ENCODE results near the gene FAM171A2. TPM values are rescaled to one million over a fixed set of nuclear protein-coding genes. Genes with fewer than 3 reads are reported as not detected.

FAM171A2 gene
- total RNA-seq, 4 donors from 2014 or later: 0.10 to 0.47 (median 0.23) TPM; not detected in 1

GRCh38 chr17:44384281-44384822 lies 20.7 kb upstream of the FAM171A2 start:
- no peak for ATAC-seq
- intact Hi-C loops (cut with DNase I; ENCODE audit: low total_unique reads) (no loop called here), in situ Hi-C loops (cut with MboI; ENCODE audit: low sequenced_read_pairs in 4 of 4) (no loop called here)
- no peak overlapping the region for H3K27ac ChIP-seq
- H3K4me3 ChIP-seq: peak overlapping the region in 2 of 4 donors; percentile 59
- peaks cover 12 to 14% of the 10 kb centered on the region in 2 donors for H3K4me1 ChIP-seq
- no peak for TF ChIP-seq POLR2A (IDR thresholded peaks at IDR 0.05)
- TF ChIP-seq CTCF (IDR thresholded peaks at IDR 0.05 in 4 of 5, conservative IDR thresholded peaks at IDR 0.05 in 1 of 5): no peak
- peaks cover 29 to 42% (median 40%) of the 10 kb centered on the region in 3 donors for H3K27me3 ChIP-seq
- H3K9me3 ChIP-seq: no peaks in the 10 kb centered on the region
- no peak for DNase-seq
- no peaks in the 10 kb centered on the region for H3K36me3 ChIP-seq

- Histone ChIP-seq H3K36me3 (no peaks in the 10 kb centered on the region), H3K4me3 (no peak overlapping the region), H3K27me3 (peaks cover 29 to 42% (median 40%) of the 10 kb centered on the region in 3 donors), H3K9me3 (no peaks in the 10 kb centered on the region), H3K27ac (no peak overlapping the region), H3K4me1 (peaks cover 12 to 14% of the 10 kb centered on the region in 2 donors)
- in situ Hi-C loops (cut with MboI; ENCODE audit: low sequenced_read_pairs in 4 of 4) (no loop called here), intact Hi-C loops (cut with DNase I; ENCODE audit: low total_unique reads) (no loop called here)
- no peak for DNase-seq
- TF ChIP-seq POLR2A (IDR thresholded peaks at IDR 0.05): no peak
- no peak for TF ChIP-seq CTCF (IDR thresholded peaks at IDR 0.05 in 4 of 5, conservative IDR thresholded peaks at IDR 0.05 in 1 of 5)
- no peak for ATAC-seq
Observed at GRCh38 chr17:44383861-44384260, 20.2 kb upstream of the FAM171A2 start.

DNA sequence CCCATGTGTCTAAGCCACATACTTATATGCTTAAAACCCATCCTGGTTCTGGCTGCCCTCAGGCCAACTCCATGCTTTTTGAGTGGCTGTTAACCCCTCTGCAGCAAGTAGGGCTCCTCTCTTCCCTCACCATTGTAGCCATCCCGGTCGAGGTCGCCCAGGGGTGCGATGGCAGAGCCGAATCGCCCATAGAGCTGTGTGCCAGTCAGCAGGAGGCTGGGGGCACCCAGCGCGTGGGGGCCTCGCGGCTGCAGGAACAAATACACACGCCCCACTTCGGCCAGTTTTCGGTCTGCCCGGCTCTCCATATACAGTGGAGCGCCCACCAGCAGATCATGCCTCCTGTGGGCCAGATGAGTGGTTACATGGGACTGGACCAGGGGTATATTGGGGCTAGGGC lies 19.7 kb upstream of the FAM171A2 start:
- Histone ChIP-seq H3K27me3 (peaks cover 29 to 42% (median 40%) of the 10 kb centered on the region in 3 donors), H3K4me3 (no peak overlapping the region), H3K36me3 (no peaks in the 10 kb centered on the region), H3K27ac (no peak overlapping the region), H3K9me3 (no peaks in the 10 kb centered on the region), H3K4me1 (peaks cover 12 to 14% of the 10 kb centered on the region in 2 donors)
- no peak for ATAC-seq
- TF ChIP-seq CTCF (IDR thresholded peaks at IDR 0.05 in 4 of 5, conservative IDR thresholded peaks at IDR 0.05 in 1 of 5): no peak
- intact Hi-C loops (cut with DNase I; ENCODE audit: low total_unique reads) (no loop called here), in situ Hi-C loops (cut with MboI; ENCODE audit: low sequenced_read_pairs in 4 of 4) (no loop called here)
- DNase-seq: no peak

DNA sequence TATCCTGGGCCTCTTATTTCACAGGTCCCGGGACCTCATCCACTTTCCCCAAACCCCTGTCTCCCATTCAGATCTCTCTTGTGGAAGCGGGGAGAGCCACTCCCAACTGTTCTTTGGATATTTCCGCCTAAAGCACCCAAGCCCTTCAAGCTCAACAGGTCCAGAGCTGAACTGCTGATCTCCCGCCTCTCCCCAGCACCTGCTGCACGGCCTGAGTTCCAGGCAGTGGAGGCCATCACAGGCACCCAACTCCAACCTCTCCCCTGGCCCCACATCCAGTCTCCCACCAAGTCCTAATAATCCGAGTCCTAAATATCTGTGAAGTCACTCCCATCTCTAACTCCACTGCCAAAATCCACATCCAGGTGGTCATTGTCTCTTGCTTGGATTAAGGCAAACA lies 19.3 kb upstream of the FAM171A2 start:
- H3K27me3 ChIP-seq: peaks cover 29 to 42% (median 40%) of the 10 kb centered on the region in 3 donors
- ATAC-seq (no peak), DNase-seq (no peak)
- H3K9me3 ChIP-seq: no peaks in the 10 kb centered on the region
- in situ Hi-C loops (cut with MboI; ENCODE audit: low sequenced_read_pairs in 4 of 4) (no loop called here), intact Hi-C loops (cut with DNase I; ENCODE audit: low total_unique reads) (no loop called here)
- H3K4me1 ChIP-seq: peaks cover 12 to 14% of the 10 kb centered on the region in 2 donors
- H3K36me3 ChIP-seq: no peaks in the 10 kb centered on the region
- no peak overlapping the region for H3K27ac ChIP-seq
- no peak overlapping the region for H3K4me3 ChIP-seq
- TF ChIP-seq CTCF (IDR thresholded peaks at IDR 0.05 in 4 of 5, conservative IDR thresholded peaks at IDR 0.05 in 1 of 5) (no peak), POLR2A (IDR thresholded peaks at IDR 0.05) (no peak)

DNA sequence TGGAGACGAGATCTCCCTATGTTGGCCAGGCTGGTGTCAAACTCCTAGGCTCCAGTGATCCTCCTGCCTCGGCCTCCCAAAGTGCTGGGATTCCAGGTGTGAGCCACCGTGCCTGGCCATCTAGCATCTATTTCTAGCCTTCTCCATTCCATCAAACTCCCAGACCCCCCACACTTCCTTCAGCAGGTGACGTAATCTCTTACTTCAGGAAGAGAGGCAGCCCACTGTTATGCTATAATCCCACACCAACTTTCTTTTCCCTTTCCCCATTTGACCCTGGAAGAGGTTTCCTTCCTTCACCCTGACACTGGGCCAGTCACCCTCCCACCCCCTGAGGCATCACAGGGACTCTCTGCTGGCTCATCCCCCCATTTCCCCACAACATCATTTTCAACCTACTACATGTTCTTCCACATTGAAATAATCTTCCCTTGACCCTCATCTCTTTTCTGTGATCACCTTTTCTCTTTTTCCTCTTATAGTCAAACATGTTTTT lies 18.2 kb upstream of the FAM171A2 start:
- Histone ChIP-seq H3K4me1 (peaks cover 12 to 14% of the 10 kb centered on the region in 2 donors), H3K4me3 (no peak overlapping the region), H3K9me3 (no peaks in the 10 kb centered on the region), H3K27me3 (peaks cover 29 to 40% (median 37%) of the 10 kb centered on the region in 3 donors), H3K36me3 (no peaks in the 10 kb centered on the region), H3K27ac (no peak overlapping the region)
- ATAC-seq: no peak
- in situ Hi-C loops (cut with MboI; ENCODE audit: low sequenced_read_pairs in 4 of 4) (no loop called here), intact Hi-C loops (cut with DNase I; ENCODE audit: low total_unique reads) (no loop called here)
- DNase-seq: no peak
- TF ChIP-seq CTCF (IDR thresholded peaks at IDR 0.05 in 4 of 5, conservative IDR thresholded peaks at IDR 0.05 in 1 of 5): no peak
- no peak for TF ChIP-seq POLR2A (IDR thresholded peaks at IDR 0.05)

Data from gastrocnemius medialis (tissue), 4 donors.